KMS-11 (cell line): Measurements from ENCODE around the gene PPP1CB.

ENCODE experiments used
- H2AFZ ChIP-seq: fragments of 200-600 bp; sonication (generic); 2 replicates; pipeline ENCODE4 v1.6.1; 2016; ENCODE audit warnings: antibody characterized with exemption, mixed run types, low read depth
- H3K27ac ChIP-seq: fragments of 200-600 bp; sonication (generic); 2 replicates; pipeline ENCODE4 v1.6.1; 2016; ENCODE audit warnings: mild to moderate bottlenecking, mixed run types
- H3K27me3 ChIP-seq: fragments of 200-600 bp; sonication (generic); 2 replicates; pipeline ENCODE4 v1.6.1; 2017; ENCODE audit warnings: mild to moderate bottlenecking, low read depth, mixed run types, moderate library complexity; ENCODE audit not compliant: insufficient read depth
- H3K36me3 ChIP-seq: fragments of 200-600 bp; sonication (generic); 2 replicates; pipeline ENCODE4 v1.6.1; 2017; ENCODE audit warnings: mild to moderate bottlenecking, mixed run types; ENCODE audit not compliant: insufficient read depth
- H3K4me1 ChIP-seq: fragments of 200-600 bp; sonication (generic); 2 replicates; pipeline ENCODE4 v1.6.1; 2016; ENCODE audit warnings: mild to moderate bottlenecking, low read depth, mixed run types; ENCODE audit not compliant: poor library complexity, severe bottlenecking
- H3K4me2 ChIP-seq: fragments of 200-600 bp; sonication (generic); 2 replicates; pipeline ENCODE4 v1.7.0; 2016; ENCODE audit warnings: mild to moderate bottlenecking, mixed run types
- H3K4me3 ChIP-seq: fragments of 200-600 bp; sonication (generic); IDR thresholded peaks from 2 replicates; pipeline ENCODE4 v1.6.1; 2017; ENCODE audit warnings: low read depth, low read length, mixed read lengths; ENCODE audit not compliant: insufficient read depth
- H3K79me2 ChIP-seq: fragments of 200-600 bp; sonication (generic); 2 replicates; pipeline ENCODE4 v1.6.1; 2016; ENCODE audit warnings: low read depth, mixed run types; ENCODE audit not compliant: insufficient read depth
- H3K9ac ChIP-seq: fragments of 200-600 bp; sonication (generic); 2 replicates; pipeline ENCODE4 v1.6.1; 2016; ENCODE audit warnings: mild to moderate bottlenecking, mixed run types
- H4K20me1 ChIP-seq: fragments of 200-600 bp; sonication (generic); 2 replicates; pipeline ENCODE4 v1.6.1; 2016; ENCODE audit warnings: mild to moderate bottlenecking, mixed run types; ENCODE audit not compliant: insufficient read depth
- CTCF ChIP-seq: fragments of 200-600 bp; sonication (generic); conservative IDR thresholded peaks from 2 replicates; pipeline ENCODE4 v1.6.1; 2017; ENCODE audit warnings: low read depth, mild to moderate bottlenecking, antibody characterized with exemption, low read length, moderate library complexity, mixed read lengths

Gene PPP1CB

GRCh38 chr2:28758459-28758858 lies 6.8 kb downstream of the PPP1CB start:
- H4K20me1 ChIP-seq: peaks cover 66% of the 10 kb centered on the region

DNA sequence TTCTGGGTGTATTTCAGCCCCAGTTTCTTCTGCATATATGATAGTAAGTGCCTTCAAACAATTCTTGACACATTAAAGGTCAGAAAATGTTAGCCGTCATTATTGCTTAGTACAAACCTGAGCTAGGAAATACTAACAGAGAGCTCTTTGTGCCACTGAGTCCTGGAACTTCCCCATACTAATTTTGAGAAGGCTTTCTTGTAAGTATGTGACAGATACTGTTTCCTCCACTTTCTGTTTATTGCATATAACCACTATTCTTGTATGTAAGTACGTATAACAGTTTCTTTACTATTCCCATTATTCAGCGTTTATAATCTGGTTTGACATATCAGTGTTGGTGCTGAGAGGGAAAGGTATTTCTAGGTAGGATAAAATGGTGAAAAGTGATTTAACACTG lies 9.8 kb downstream of the PPP1CB start:
- peaks cover 13% of the 10 kb centered on the region for H3K4me1 ChIP-seq
- no peak overlapping the region for H3K9ac ChIP-seq
- no peaks in the 10 kb centered on the region for H3K36me3 ChIP-seq
- H4K20me1 ChIP-seq: peaks cover 52% of the 10 kb centered on the region
- no peak overlapping the region for H3K4me2 ChIP-seq
- no peaks in the 10 kb centered on the region for H3K27me3 ChIP-seq
- H3K79me2 ChIP-seq: peaks cover 100% of the 10 kb centered on the region
- no peak for TF ChIP-seq CTCF
- H3K27ac ChIP-seq: no peak overlapping the region
- no peak overlapping the region for H2AFZ ChIP-seq
- no peak overlapping the region for H3K4me3 ChIP-seq

More at GRCh38 chr2:28758459-28758858, 6.8 kb downstream of the PPP1CB start:
- Histone ChIP-seq H3K79me2 (peaks cover 100% of the 10 kb centered on the region), H3K4me2 (no peak overlapping the region), H3K4me3 (no peak overlapping the region), H3K27ac (no peak overlapping the region), H3K4me1 (peaks cover 38% of the 10 kb centered on the region), H3K27me3 (no peaks in the 10 kb centered on the region), H3K36me3 (no peaks in the 10 kb centered on the region), H3K9ac (no peak overlapping the region), H2AFZ (no peak overlapping the region)
- no peak for TF ChIP-seq CTCF

- Histone ChIP-seq H3K4me2 (no peak overlapping the region), H3K9ac (no peak overlapping the region)
These were observed 13.5 kb downstream of the PPP1CB start for GRCh38 chr2:28764909-28765711.

GRCh38 chr2:28766070-28766469 lies 14.4 kb downstream of the PPP1CB start:
- H3K4me3 ChIP-seq: no peak overlapping the region
- peaks cover 21% of the 10 kb centered on the region for H4K20me1 ChIP-seq

More at GRCh38 chr2:28764909-28765711, 13.5 kb downstream of the PPP1CB start:
- Histone ChIP-seq H3K4me3 (no peak overlapping the region), H3K4me1 (no peaks in the 10 kb centered on the region), H2AFZ (no peak overlapping the region), H3K79me2 (peaks cover 100% of the 10 kb centered on the region), H3K36me3 (no peaks in the 10 kb centered on the region), H4K20me1 (peaks cover 28% of the 10 kb centered on the region), H3K27ac (no peak overlapping the region), H3K27me3 (no peaks in the 10 kb centered on the region)
- no peak for TF ChIP-seq CTCF

More at GRCh38 chr2:28766070-28766469, 14.4 kb downstream of the PPP1CB start:
- no peak for TF ChIP-seq CTCF
- H2AFZ ChIP-seq: no peak overlapping the region
- H3K79me2 ChIP-seq: peaks cover 95% of the 10 kb centered on the region
- H3K36me3 ChIP-seq: no peaks in the 10 kb centered on the region
- no peak overlapping the region for H3K9ac ChIP-seq
- no peaks in the 10 kb centered on the region for H3K27me3 ChIP-seq
- no peak overlapping the region for H3K27ac ChIP-seq
- no peaks in the 10 kb centered on the region for H3K4me1 ChIP-seq
- H3K4me2 ChIP-seq: no peak overlapping the region
